ENCODE results near the gene AOPEP.

AOPEP gene

DNA sequence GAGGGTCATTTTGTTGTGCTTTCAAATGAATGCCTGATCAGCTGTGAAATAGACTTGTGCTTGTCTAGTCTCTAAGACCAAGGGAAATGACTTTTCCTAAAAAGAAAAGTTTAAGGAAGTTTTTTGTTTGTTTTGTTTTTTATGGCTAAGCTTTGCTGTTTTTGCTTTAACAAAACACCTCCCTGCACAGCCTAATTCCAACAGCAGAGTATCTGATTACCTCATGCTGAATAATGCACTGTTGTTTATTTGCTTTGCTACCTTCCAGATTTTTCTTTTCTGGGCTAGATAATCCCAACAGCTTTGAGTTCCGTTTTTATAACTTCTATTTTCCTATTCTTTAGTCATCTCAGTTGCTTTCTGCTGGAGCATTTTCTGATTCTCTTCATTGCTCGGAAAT, 95.8 kb downstream of the AOPEP start:
- Histone ChIP-seq H3K79me2 (ENCODE audit: insufficient read depth, low read length) (no peaks in the 10 kb centered on the region), H3K4me1 (ENCODE audit: insufficient read depth, low read length, poor library complexity, severe bottlenecking) (no peaks in the 10 kb centered on the region), H3K9me3 (ENCODE audit: insufficient read depth, low read depth, low read length) (no peaks in the 10 kb centered on the region), H3K9me2 (replicated peaks; ENCODE audit: low read depth, low read length) (no peaks in the 10 kb centered on the region), H3K36me3 (ENCODE audit: insufficient read depth, low read length) (0 out of 2 replicates have a peak, but pooled peaks cover under 1% of the 10 kb centered on the region), H3K9ac (ENCODE audit: low read depth, low read length, poor library complexity, severe bottlenecking) (no peak overlapping the region), H3K4me2 (ENCODE audit: low read depth, low read length, poor library complexity, severe bottlenecking) (no peak overlapping the region), H3F3A (ENCODE audit: low read depth) (no peaks in the 10 kb centered on the region), H2AFZ (ENCODE audit: low read length) (no peak overlapping the region), H3K4me3 (ENCODE audit: low read length, poor library complexity, severe bottlenecking) (no peak overlapping the region), H4K20me1 (ENCODE audit: insufficient read depth, low read length, poor library complexity, severe bottlenecking) (no peaks in the 10 kb centered on the region), H3K27me3 (ENCODE audit: insufficient read depth, low read length, poor library complexity, severe bottlenecking) (no peaks in the 10 kb centered on the region)
- TF ChIP-seq EZH2phosphoT487 (IDR thresholded peaks at IDR 0.05; ENCODE audit: borderline replicate concordance) = no peak
- TF ChIP-seq, protein P1, sequence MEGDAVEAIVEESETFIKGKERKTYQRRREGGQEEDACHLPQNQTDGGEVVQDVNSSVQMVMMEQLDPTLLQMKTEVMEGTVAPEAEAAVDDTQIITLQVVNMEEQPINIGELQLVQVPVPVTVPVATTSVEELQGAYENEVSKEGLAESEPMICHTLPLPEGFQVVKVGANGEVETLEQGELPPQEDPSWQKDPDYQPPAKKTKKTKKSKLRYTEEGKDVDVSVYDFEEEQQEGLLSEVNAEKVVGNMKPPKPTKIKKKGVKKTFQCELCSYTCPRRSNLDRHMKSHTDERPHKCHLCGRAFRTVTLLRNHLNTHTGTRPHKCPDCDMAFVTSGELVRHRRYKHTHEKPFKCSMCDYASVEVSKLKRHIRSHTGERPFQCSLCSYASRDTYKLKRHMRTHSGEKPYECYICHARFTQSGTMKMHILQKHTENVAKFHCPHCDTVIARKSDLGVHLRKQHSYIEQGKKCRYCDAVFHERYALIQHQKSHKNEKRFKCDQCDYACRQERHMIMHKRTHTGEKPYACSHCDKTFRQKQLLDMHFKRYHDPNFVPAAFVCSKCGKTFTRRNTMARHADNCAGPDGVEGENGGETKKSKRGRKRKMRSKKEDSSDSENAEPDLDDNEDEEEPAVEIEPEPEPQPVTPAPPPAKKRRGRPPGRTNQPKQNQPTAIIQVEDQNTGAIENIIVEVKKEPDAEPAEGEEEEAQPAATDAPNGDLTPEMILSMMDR (conservative IDR thresholded peaks at IDR 0.05; ENCODE audit: low read length) = no peak

DNA sequence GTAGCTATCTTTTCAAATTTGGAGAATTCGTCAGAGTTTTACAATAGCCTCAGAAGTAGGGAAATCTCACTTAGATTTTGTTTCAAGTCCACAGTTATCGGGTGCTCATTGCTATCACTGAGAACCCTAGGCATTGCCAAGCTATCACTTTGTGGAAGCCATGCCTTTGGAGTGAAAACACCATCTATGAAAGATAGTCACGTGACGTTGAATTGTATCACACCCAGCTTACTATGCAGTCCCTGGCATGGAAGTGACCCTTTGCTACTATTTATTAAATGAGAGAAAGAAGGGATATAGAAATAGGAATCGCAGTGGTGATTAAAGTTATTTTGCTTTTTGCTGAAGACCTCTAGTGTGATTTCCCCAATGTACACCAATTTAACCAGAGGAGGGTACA, 97.2 kb downstream of the AOPEP start:
- TF ChIP-seq, protein P1 (conservative IDR thresholded peaks at IDR 0.05; ENCODE audit: low read length) = no peak
- TF ChIP-seq EZH2phosphoT487 (IDR thresholded peaks at IDR 0.05; ENCODE audit: borderline replicate concordance) = no peak
- H3K79me2 ChIP-seq (ENCODE audit: insufficient read depth, low read length) = no peaks in the 10 kb centered on the region
- H2AFZ ChIP-seq (ENCODE audit: low read length) = no peak overlapping the region
- no peaks in the 10 kb centered on the region for H3K4me1 ChIP-seq (ENCODE audit: insufficient read depth, low read length, poor library complexity, severe bottlenecking)
- H3K4me3 ChIP-seq (ENCODE audit: low read length, poor library complexity, severe bottlenecking) = no peak overlapping the region
- no peaks in the 10 kb centered on the region for H4K20me1 ChIP-seq (ENCODE audit: insufficient read depth, low read length, poor library complexity, severe bottlenecking)
- H3K9me3 ChIP-seq (ENCODE audit: insufficient read depth, low read depth, low read length) = no peaks in the 10 kb centered on the region
- no peaks in the 10 kb centered on the region for H3K27me3 ChIP-seq (ENCODE audit: insufficient read depth, low read length, poor library complexity, severe bottlenecking)
- no peaks in the 10 kb centered on the region for H3K36me3 ChIP-seq (ENCODE audit: insufficient read depth, low read length)
- H3F3A ChIP-seq (ENCODE audit: low read depth) = no peaks in the 10 kb centered on the region
- H3K9ac ChIP-seq (ENCODE audit: low read depth, low read length, poor library complexity, severe bottlenecking) = no peak overlapping the region
- H3K9me2 ChIP-seq (replicated peaks; ENCODE audit: low read depth, low read length) = no peaks in the 10 kb centered on the region
- no peak overlapping the region for H3K4me2 ChIP-seq (ENCODE audit: low read depth, low read length, poor library complexity, severe bottlenecking)

DNA sequence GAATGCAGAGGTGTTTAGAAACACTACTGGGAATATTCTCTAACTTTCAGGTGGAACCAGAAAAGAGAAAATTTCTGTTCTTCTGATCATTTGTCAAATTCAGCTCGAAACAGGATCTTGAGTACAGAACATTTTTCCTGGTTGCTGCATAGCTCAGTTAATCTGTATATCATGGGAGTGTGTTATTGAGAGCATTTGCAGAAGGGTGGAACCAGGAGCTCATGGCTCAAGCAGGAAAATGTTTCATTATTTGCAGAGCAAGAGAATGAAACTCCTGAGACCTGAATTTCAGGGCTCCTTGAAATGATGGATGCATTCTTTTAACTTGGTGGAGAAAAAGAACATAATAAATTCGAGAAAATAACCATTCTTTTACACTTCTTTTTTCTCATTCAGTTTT, 97.9 kb downstream of the AOPEP start:
- TF ChIP-seq, protein P1 (conservative IDR thresholded peaks at IDR 0.05; ENCODE audit: low read length) = no peak
- TF ChIP-seq EZH2phosphoT487 (IDR thresholded peaks at IDR 0.05; ENCODE audit: borderline replicate concordance) = no peak
- H3K4me2 ChIP-seq (ENCODE audit: low read depth, low read length, poor library complexity, severe bottlenecking) = no peak overlapping the region
- H3K4me1 ChIP-seq (ENCODE audit: insufficient read depth, low read length, poor library complexity, severe bottlenecking) = no peaks in the 10 kb centered on the region
- H3K9ac ChIP-seq (ENCODE audit: low read depth, low read length, poor library complexity, severe bottlenecking) = no peak overlapping the region
- H4K20me1 ChIP-seq (ENCODE audit: insufficient read depth, low read length, poor library complexity, severe bottlenecking) = no peaks in the 10 kb centered on the region
- no peaks in the 10 kb centered on the region for H3F3A ChIP-seq (ENCODE audit: low read depth)
- H3K9me2 ChIP-seq (replicated peaks; ENCODE audit: low read depth, low read length) = no peaks in the 10 kb centered on the region
- no peak overlapping the region for H3K4me3 ChIP-seq (ENCODE audit: low read length, poor library complexity, severe bottlenecking)
- H3K79me2 ChIP-seq (ENCODE audit: insufficient read depth, low read length) = no peaks in the 10 kb centered on the region
- no peak overlapping the region for H2AFZ ChIP-seq (ENCODE audit: low read length)
- no peaks in the 10 kb centered on the region for H3K27me3 ChIP-seq (ENCODE audit: insufficient read depth, low read length, poor library complexity, severe bottlenecking)
- no peaks in the 10 kb centered on the region for H3K36me3 ChIP-seq (ENCODE audit: insufficient read depth, low read length)
- H3K9me3 ChIP-seq (ENCODE audit: insufficient read depth, low read depth, low read length) = no peaks in the 10 kb centered on the region
